Coronary artery (tissue), 2 donors: ENCODE measurements around the gene PWWP2B.

ENCODE experiments used
- DNase-seq: peaks from one replicate; pipeline ENCODE4 v3.0.0-alpha.2; 2017; ENCODE audit warnings: low spot score
- H3K27ac ChIP-seq, 2 donors: fragments of 200-600 bp; sonication (generic); one replicate each; pipeline ENCODE4 v1.5.1; 2016 to 2019
- H3K4me3 ChIP-seq: fragments of 200-600 bp; sonication (generic); 2 replicates; pipeline ENCODE4 v1.5.1; 2016; ENCODE audit warnings: mild to moderate bottlenecking, moderate library complexity
- CTCF ChIP-seq: fragments of 200-600 bp; sonication (generic); IDR thresholded peaks from one replicate; pipeline ENCODE4 v1.5.1; 2019; ENCODE audit warnings: antibody characterized with exemption

PWWP2B gene

DNA sequence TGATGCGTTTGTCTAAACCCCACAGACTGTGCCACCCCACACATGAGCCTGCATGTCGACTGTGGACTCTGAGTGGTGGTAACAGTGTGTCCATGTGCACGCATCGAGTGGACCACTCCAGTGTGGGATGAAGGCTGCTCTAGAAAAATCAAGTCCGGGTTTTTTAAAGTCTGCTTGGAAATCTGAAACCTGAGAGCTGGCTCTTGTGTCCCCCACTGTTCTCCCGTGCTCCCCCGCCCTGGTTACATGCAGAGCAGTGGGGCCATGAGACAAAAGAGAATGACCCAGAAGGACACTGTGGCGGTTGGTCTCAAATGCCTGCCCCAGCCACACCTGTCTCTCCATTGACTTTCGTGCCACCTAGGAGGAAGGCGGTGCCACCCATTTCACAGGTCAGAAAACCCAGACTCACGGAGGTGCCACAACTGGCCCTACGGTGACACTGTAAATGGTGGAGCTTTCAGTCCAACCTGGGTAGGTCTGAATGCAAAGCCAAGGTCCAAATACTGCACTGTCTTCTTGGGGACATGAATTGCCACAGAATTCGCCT lies 27.3 kb upstream of the PWWP2B start:
- Histone ChIP-seq H3K4me3 (no peak overlapping the region), H3K27ac (no peak overlapping the region)
- DNase-seq = no peak
- TF ChIP-seq CTCF = no peak

DNA sequence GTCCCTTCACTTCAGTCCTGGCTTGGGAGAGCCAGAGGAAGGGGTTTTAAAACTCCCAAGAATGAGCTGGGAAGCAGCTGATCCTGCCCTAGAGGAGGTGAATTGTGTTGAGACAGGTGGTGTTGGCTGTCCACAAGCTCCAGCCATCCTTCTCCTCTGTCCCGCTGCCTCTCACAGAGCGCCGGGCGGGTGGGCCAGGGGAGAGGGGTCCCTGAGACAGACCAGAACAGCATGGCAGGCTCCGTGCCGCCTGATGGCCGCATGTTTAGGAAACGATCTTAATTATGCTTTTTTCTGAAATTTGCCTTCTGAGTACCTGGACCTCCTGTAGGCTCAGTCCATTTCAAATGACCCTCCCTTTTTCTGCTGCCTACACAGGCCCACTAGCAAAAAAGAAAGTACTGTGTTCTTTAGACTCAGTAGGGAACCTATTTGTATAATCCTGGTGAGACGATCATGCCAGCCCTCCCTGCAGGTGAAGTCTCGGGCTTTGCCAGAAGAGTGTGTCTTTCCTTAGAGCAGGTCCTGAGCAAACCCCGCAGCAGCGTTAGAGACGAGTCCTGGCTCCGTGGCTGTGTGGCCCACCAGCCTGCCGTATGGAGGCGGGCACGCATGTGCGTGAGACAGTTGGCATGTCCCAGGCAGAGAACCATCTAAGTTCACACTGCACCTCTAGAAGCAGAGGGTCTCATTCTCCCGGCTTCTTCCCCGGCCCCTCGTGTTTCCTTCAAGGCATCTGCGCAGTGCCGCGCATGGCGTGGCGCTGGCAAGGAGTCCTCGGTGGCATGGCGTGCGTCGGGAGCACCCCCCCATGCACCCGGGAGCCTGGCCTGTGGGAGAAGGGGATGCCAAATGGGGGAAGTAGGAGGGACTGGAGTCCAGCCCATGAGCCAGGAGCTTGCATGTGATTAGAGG lies 26.3 kb upstream of the PWWP2B start:
- H3K27ac ChIP-seq = no peak overlapping the region
- DNase-seq = no peak
- TF ChIP-seq CTCF = no peak
- no peak overlapping the region for H3K4me3 ChIP-seq

DNA sequence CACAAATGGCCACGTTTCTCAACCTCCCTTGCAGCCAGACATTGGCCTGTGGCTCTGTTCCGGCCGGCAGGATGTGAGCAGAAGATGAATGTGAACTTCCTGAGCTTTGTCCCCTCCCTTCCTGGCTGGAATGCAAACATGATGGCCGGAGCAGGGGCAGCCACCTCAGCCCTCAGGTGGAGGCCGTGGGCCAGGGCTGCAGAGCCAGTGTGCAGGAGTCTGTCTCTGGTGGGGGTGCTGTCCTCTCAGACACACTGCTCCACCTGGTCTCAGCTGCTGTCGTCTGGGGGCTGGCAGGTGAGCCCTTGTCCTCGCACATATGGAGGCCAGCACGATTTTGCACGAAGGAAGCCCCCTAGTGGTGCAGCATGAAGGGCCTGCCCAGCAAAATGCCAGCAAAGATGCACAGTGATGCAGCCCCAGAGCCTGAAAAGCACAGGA lies 25.3 kb upstream of the PWWP2B start:
- TF ChIP-seq CTCF = no peak
- no peak overlapping the region for H3K27ac ChIP-seq
- no peak overlapping the region for H3K4me3 ChIP-seq
- DNase-seq = no peak

DNA sequence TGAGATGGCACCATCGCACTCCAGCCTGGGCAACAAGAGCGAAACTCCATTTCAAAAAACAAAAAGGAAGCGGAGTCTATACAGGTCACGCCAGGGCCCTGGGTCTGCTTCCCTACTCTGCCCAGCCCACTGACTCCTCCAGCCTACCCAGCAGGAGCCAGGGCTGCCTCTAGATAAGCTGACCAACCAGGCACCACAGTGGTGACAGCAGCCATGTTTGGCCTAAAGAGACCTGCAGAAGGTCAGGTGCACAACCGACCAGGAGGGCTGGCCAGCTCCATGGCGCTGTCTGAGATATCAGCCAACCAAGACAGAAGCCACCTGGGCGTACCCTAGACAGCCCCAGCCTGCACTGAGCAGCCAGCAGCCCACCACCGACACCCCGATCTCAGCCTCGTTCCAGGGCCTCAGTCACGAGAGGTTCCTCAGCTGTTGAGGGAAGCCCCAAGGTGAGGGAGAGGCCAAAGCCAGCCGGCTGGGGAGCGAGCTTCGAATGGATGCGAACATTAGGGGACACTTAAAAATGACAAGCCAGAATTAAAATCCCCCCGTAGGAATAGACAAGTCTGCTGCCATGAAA lies 24.4 kb upstream of the PWWP2B start:
- no peak for DNase-seq
- no peak overlapping the region for H3K27ac ChIP-seq
- H3K4me3 ChIP-seq = no peak overlapping the region
- no peak for TF ChIP-seq CTCF

- H3K4me3 ChIP-seq = no peak overlapping the region
- no peak for TF ChIP-seq CTCF
- no peak for DNase-seq
- H3K27ac ChIP-seq = no peak overlapping the region
Observed at GRCh38 chr10:132373241-132373955, 23.6 kb upstream of the PWWP2B start.

DNA sequence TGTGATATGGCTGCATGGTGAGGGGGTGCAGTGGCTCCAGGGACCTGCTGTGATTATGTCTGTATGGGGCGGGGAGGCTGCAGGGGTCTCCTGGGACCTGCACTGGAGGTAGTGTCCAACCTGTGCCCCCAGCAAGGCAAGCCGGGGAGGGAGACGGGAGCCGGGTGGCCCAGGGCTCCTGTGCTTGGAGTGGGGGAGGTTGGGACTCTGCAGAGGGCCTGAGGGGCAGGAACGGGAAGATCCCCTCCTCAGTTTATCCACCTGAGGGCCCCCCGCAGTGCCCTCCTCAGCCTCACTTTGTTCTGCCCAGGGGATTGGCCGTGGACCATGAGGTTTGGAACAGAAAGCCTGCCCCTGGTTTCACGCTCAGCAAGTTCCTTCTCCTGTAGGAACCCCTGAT lies 22.8 kb upstream of the PWWP2B start:
- DNase-seq = no peak
- TF ChIP-seq CTCF = no peak
- Histone ChIP-seq H3K27ac (no peak overlapping the region), H3K4me3 (no peak overlapping the region)
